Vagina (tissue), 2 donors: ENCODE results near the gene BST1.

Source experiments
- POLR2A ChIP-seq, 2 donors: fragments of 450-650 bp; IDR thresholded peaks; one replicate each; pipeline ENCODE4 v1.6.1; 2017; ENCODE audit warnings: antibody characterized with exemption in 2 of 2, mild to moderate bottlenecking in 2 of 2, moderate library complexity in 2 of 2
- POLR2AphosphoS5 ChIP-seq, 2 donors: sonication (generic); formaldehyde crosslinking; IDR thresholded peaks; one replicate each; pipeline ENCODE4 v1.9.0; 2017; ENCODE audit warnings: antibody characterized with exemption in 2 of 2, mild to moderate bottlenecking in 2 of 2, low read depth in 1 of 2; ENCODE audit not compliant: insufficient read depth in 1 of 2
- TF ChIP-seq, protein P1 (sequence below), 3 experiments: fragments of 450-650 bp in 2 of 3; fragments of 200-600 bp in 1 of 3; sonication (generic) in 1 of 3; IDR thresholded peaks; one replicate each; pipeline ENCODE4 v1.5.1; 2017 to 2019; ENCODE audit warnings: antibody characterized with exemption in 3 of 3, mild to moderate bottlenecking in 2 of 3, moderate library complexity in 2 of 3

DNA sequence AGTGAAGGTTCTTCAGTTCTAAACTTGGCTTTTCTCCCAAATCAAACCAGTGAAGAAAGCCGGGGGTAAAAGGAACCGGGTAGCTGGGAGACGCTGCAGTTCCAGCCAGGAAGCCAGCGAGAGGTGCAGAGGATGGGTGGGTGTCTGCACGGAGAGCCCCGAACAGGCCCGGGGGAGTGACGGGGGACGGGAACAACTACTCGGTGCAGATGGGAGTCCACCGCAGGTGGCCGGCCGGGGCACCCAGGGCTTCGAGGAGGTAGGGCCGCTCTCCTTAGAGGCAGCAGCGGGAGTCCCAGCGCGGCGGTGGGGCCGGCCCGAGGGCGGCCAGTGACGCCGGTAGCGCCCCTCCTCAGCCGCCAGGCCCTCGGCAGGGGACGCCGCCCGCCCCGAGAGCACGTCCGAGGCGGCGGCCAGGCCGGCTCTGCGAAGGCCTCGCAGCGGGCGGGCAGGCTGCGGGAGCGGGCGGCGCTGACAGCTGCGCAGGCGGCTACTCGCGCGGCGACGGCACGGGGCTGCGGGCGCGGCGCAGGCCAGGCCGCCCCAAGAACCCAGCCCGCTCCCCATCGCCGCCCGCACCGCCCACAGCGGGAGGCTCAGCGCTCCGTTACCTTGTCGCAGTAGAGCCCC lies 48.2 kb upstream of the BST1 start:
- TF ChIP-seq, protein P1, sequence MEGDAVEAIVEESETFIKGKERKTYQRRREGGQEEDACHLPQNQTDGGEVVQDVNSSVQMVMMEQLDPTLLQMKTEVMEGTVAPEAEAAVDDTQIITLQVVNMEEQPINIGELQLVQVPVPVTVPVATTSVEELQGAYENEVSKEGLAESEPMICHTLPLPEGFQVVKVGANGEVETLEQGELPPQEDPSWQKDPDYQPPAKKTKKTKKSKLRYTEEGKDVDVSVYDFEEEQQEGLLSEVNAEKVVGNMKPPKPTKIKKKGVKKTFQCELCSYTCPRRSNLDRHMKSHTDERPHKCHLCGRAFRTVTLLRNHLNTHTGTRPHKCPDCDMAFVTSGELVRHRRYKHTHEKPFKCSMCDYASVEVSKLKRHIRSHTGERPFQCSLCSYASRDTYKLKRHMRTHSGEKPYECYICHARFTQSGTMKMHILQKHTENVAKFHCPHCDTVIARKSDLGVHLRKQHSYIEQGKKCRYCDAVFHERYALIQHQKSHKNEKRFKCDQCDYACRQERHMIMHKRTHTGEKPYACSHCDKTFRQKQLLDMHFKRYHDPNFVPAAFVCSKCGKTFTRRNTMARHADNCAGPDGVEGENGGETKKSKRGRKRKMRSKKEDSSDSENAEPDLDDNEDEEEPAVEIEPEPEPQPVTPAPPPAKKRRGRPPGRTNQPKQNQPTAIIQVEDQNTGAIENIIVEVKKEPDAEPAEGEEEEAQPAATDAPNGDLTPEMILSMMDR (IDR thresholded peaks at IDR 0.05): no peak
- TF ChIP-seq POLR2A (IDR thresholded peaks at IDR 0.05) (no peak), POLR2AphosphoS5 (IDR thresholded peaks at IDR 0.05; ENCODE audit: insufficient read depth in 1 of 2, low read depth in 1 of 2) (no peak)
